ENCODE measurements around the gene PLG.
"Not testable (repeated sequence)": the region's sequence is repeated elsewhere in the genome, so short reads cannot be mapped to it uniquely, and the experiment has no call there.

PLG gene

GRCh38 chr6:160775792-160776580, 73.9 kb downstream of the PLG start:
- no peak for DNase-seq (ENCODE audit: low read depth in 2 of 2)

- DNase-seq (ENCODE audit: low read depth in 2 of 2) = not testable (repeated sequence)
Measured at GRCh38 chr6:160779095-160779494, 77.1 kb downstream of the PLG start.

- DNase-seq (ENCODE audit: low read depth in 2 of 2) = not testable (repeated sequence)
Measured at GRCh38 chr6:160780656-160781055, 78.6 kb downstream of the PLG start.

GRCh38 chr6:160781298-160781697, 79.3 kb downstream of the PLG start:
- DNase-seq (ENCODE audit: low read depth in 2 of 2) = no peak

GRCh38 chr6:160782228-160782627, 80.2 kb downstream of the PLG start:
- DNase-seq (ENCODE audit: low read depth in 2 of 2) = no peak

GRCh38 chr6:160783741-160784140, 81.7 kb downstream of the PLG start:
- DNase-seq (ENCODE audit: low read depth in 2 of 2) = no peak

- DNase-seq (ENCODE audit: low read depth in 2 of 2) = not testable (repeated sequence)
Measured at GRCh38 chr6:160788126-160788525, 86.1 kb downstream of the PLG start.

- no peak for DNase-seq (ENCODE audit: low read depth in 2 of 2)
Measured at GRCh38 chr6:160788806-160789205, 86.8 kb downstream of the PLG start.

- DNase-seq (ENCODE audit: low read depth in 2 of 2) = no peak
Measured at GRCh38 chr6:160789263-160790027, 87.4 kb downstream of the PLG start.

GRCh38 chr6:160790028-160790792, 88.2 kb downstream of the PLG start:
- DNase-seq (ENCODE audit: low read depth in 2 of 2) = no peak

- no peak for DNase-seq (ENCODE audit: low read depth in 2 of 2)
Measured at GRCh38 chr6:160791459-160791858, 89.4 kb downstream of the PLG start.

- DNase-seq (ENCODE audit: low read depth in 2 of 2) = no peak
Measured at GRCh38 chr6:160791981-160792418, 90.0 kb downstream of the PLG start.

- no peak for DNase-seq (ENCODE audit: low read depth in 2 of 2)
Measured at GRCh38 chr6:160792708-160793107, 90.7 kb downstream of the PLG start.

- DNase-seq (ENCODE audit: low read depth in 2 of 2) = no peak
Measured at GRCh38 chr6:160793652-160794051, 91.6 kb downstream of the PLG start.

- no peak for DNase-seq (ENCODE audit: low read depth in 2 of 2)
Measured at GRCh38 chr6:160795721-160796120, 93.7 kb downstream of the PLG start.

GRCh38 chr6:160798625-160799024, 96.6 kb downstream of the PLG start:
- no peak for DNase-seq (ENCODE audit: low read depth in 2 of 2)

GRCh38 chr6:160799801-160800506, 97.9 kb downstream of the PLG start:
- no peak for DNase-seq (ENCODE audit: low read depth in 2 of 2)

GRCh38 chr6:160801418-160801817, 99.4 kb downstream of the PLG start:
- no peak for DNase-seq (ENCODE audit: low read depth in 2 of 2)

GRCh38 chr6:160802049-160802448, 100.0 kb downstream of the PLG start:
- DNase-seq (ENCODE audit: low read depth in 2 of 2) = not testable (repeated sequence)

All from activated CD8-positive, alpha-beta memory T cell treated with anti-CD3 and anti-CD28 coated beads for 4 hours (primary cell).